ENCODE measurements around the gene ARSK.

Gene ARSK

GRCh38 chr5:95520206-95520605, 34.7 kb upstream of the ARSK start:
- DNase-seq (ENCODE audit: low read depth in 2 of 2) = no peak

GRCh38 chr5:95524423-95524822, 30.5 kb upstream of the ARSK start:
- H3K4me3 ChIP-seq (replicated peaks in 1 of 2; ENCODE audit: low read depth in 2 of 2, low read length in 2 of 2) = no peak overlapping the region
- no peak for DNase-seq (ENCODE audit: low read depth in 2 of 2)
- TF ChIP-seq CTCF (IDR thresholded peaks at IDR 0.05; ENCODE audit: low read depth, low read length) = no peak

More at GRCh38 chr5:95520206-95520605, 34.7 kb upstream of the ARSK start:
- H3K4me3 ChIP-seq (replicated peaks in 1 of 2; ENCODE audit: low read depth in 2 of 2, low read length in 2 of 2) = no peak overlapping the region
- TF ChIP-seq CTCF (IDR thresholded peaks at IDR 0.05; ENCODE audit: low read depth, low read length) = no peak

GRCh38 chr5:95526871-95527270, 28.0 kb upstream of the ARSK start:
- no peak overlapping the region for H3K4me3 ChIP-seq (replicated peaks in 1 of 2; ENCODE audit: low read depth in 2 of 2, low read length in 2 of 2)
- no peak for TF ChIP-seq CTCF (IDR thresholded peaks at IDR 0.05; ENCODE audit: low read depth, low read length)
- peak in 1 of 2 donors; percentile 29 for DNase-seq (ENCODE audit: low read depth in 2 of 2)

- DNase-seq (ENCODE audit: low read depth in 2 of 2) = no peak
- no peak overlapping the region for H3K4me3 ChIP-seq (replicated peaks in 1 of 2; ENCODE audit: low read depth in 2 of 2, low read length in 2 of 2)
- no peak for TF ChIP-seq CTCF (IDR thresholded peaks at IDR 0.05; ENCODE audit: low read depth, low read length)
Measured at GRCh38 chr5:95528565-95528964, 26.3 kb upstream of the ARSK start.

- no peak for TF ChIP-seq CTCF (IDR thresholded peaks at IDR 0.05; ENCODE audit: low read depth, low read length)
- peak; percentile 67 to 96 for DNase-seq (ENCODE audit: low read depth in 2 of 2)
- no peak overlapping the region for H3K4me3 ChIP-seq (replicated peaks in 1 of 2; ENCODE audit: low read depth in 2 of 2, low read length in 2 of 2)
Measured at GRCh38 chr5:95530416-95530815, 24.5 kb upstream of the ARSK start.

- H3K4me3 ChIP-seq (replicated peaks in 1 of 2; ENCODE audit: low read depth in 2 of 2, low read length in 2 of 2) = no peak overlapping the region
- no peak for DNase-seq (ENCODE audit: low read depth in 2 of 2)
- no peak for TF ChIP-seq CTCF (IDR thresholded peaks at IDR 0.05; ENCODE audit: low read depth, low read length)
Measured at GRCh38 chr5:95531491-95531890, 23.4 kb upstream of the ARSK start.

GRCh38 chr5:95532415-95532814, 22.5 kb upstream of the ARSK start:
- no peak for TF ChIP-seq CTCF (IDR thresholded peaks at IDR 0.05; ENCODE audit: low read depth, low read length)
- DNase-seq (ENCODE audit: low read depth in 2 of 2) = no peak

More at GRCh38 chr5:95532415-95532814, 22.5 kb upstream of the ARSK start:
- H3K4me3 ChIP-seq (replicated peaks in 1 of 2; ENCODE audit: low read depth in 2 of 2, low read length in 2 of 2) = no peak overlapping the region

Measured in cardiac fibroblast (primary cell).